ENCODE results near the gene GSTCD.

The GSTCD gene

DNA sequence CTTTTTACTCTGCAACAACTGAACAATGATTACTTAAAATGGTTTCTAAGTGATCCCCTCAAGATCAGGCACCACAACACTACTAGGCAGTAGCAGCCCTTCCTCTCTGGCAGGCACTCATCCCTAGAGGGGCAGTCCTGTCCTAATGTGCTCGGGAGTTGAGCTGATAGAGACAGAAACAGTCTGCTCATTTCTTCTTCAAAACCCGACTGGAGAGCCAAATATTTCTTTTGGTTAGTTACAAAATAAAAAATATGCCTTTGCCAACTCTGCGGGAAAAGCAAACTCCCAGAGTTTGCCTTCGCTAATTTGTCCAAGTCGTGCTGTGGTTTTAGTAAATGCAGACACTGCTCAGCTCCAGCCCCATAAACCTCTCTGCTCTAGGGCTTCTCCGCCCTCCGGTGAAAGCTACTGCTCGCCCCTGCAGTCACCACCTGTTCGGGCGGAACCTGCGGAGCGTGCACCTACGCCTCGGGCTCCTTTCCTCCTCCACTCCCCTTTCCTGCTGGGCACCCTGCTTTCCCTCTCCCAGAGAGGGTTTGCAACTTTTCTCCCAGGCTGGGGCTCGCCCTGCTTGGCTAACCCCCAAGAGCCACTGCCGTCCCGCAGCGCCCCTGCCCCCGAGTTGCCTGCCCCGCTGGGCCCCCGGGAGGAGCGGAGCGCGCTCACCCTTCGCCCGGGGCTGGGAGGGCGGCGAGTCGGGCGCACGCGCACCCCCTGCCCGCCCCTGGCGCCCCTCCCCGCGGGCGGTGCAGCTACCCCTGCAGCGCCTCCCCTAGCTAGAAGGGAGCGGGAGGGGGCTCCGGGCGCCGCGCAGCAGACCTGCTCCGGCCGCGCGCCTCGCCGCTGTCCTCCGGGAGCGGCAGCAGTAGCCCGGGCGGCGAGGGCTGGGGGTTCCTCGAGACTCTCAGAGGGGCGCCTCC is 186.3 kb downstream of the GSTCD start, which contains the start of gene NPNT:
Gene NPNT (plus strand): TSS at position 812 of the 923 bp plus-strand sequence. CDS start 182 bp downstream, outside the sequence.
- DNase-seq, result no peak

DNA sequence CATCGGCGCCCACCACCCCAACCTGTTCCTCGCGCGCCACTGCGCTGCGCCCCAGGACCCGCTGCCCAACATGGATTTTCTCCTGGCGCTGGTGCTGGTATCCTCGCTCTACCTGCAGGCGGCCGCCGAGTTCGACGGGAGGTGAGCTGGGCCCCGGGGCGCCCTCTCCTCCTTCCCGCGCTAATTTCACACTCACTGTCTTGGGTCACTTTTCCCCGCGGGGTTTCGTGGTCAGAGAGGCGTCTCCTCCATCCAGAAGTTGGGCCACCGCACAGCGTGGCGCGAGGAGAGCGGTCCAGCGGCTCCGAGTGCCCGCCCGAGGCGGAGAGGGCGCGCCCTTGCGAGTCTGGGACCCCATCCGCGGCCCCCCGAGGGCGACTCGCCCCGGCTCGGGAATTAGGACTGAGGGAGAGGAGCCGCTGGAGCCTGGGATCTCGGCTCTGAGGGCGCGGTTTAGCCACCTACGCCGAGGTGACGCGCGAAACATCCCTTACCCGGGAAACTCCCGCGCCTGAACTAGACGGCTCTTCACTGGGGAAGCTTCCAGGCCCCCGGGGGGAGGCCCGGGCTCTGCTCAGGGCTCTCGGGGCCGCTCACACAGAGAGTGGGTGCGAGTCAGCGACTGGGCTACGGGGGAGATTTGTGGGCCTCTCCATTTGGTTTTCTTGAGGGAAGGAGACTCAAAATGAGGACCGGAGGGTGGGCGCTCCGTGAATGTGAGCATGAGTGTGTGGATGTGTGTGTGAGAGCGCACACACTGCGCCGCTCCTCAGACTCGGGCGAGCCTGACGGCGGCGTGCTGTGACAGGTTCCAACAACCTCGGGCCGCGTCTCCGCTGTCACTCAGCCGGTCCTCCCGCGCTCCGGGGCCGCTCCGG is 187.2 kb downstream of the GSTCD start:
- peak; percentile 3 for DNase-seq

DNA sequence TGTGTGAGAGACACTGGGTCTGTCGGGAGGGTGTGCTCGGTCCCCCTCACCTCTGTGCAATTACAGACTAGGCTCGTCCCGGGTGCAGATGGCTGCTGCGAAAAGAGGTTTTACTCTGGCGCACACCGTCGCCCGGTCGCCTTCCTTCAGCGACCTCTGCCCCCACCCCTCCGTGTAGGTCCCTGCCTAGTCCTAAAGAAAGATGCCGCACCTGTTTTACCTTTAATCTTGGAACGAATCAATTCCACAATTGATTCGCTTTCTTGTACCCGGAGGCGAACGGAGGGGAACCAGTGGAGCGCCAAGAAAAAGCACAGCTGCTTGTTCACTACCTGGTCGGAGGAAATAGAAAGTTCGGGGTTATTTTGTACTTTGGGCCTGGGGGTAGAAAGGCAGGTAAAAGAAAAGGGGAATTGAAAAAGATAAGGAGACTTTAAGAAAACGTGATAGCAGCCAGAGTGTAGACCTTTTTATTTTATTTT is 187.9 kb downstream of the GSTCD start:
- DNase-seq, result no peak
